Activated T-helper 2 cell treated with anti-CD3 and anti-CD28 coated beads, Interferon-gamma antibody, Interleukin-2, Interleukin-4, amounts not matched to agents 10 μg/mL and 5 μg/mL and 100 μg/mL, durations not matched to agents 14 hours and 24 hours and 36 hours (primary cell): ENCODE results near the gene DNAI1. TPM values are rescaled to one million over a fixed set of nuclear protein-coding genes. Genes with fewer than 3 reads are reported as not detected.

Source experiments
- DNase-seq: peaks from one replicate; pipeline ENCODE4 v3.0.0; 2021; ENCODE audit warnings: low spot score
- H3K27ac Mint-ChIP-seq: one replicate; pipeline ENCODE4 v1.8.0; 2021; ENCODE audit warnings: mixed read lengths
- H3K27me3 Mint-ChIP-seq: one replicate; pipeline ENCODE4 v1.8.0; 2021; ENCODE audit warnings: low read depth, mixed read lengths
- H3K36me3 Mint-ChIP-seq: one replicate; pipeline ENCODE4 v1.8.0; 2021; ENCODE audit warnings: low read depth, mixed read lengths
- H3K4me1 Mint-ChIP-seq: one replicate; pipeline ENCODE4 v1.8.0; 2021; ENCODE audit warnings: low read depth, mixed read lengths
- H3K4me3 Mint-ChIP-seq: one replicate; pipeline ENCODE4 v1.8.0; 2021; ENCODE audit warnings: low read depth, mild to moderate bottlenecking, moderate library complexity, mixed read lengths
- H3K9me3 Mint-ChIP-seq: one replicate; pipeline ENCODE4 v1.8.0; 2021; ENCODE audit warnings: mixed read lengths
- intact Hi-C: fragments of 100-400 bp; cut with micrococcal nuclease; formaldehyde crosslinking; loops from one replicate; pipeline ENCODE4 v1.15.1; 2023
- total RNA-seq: library from RNA; stranded (reverse); gene quantifications from 2 replicates; pipeline ENCODE4 v1.2.3, GENCODE V29; 2022

The DNAI1 gene
- total RNA-seq, 1 donor from 2014 or later = not detected

- Mint-ChIP-seq H3K36me3 (no peaks in the 10 kb centered on the region), H3K4me1 (no peaks in the 10 kb centered on the region), H3K9me3 (no peaks in the 10 kb centered on the region), H3K27me3 (peaks cover 9% of the 10 kb centered on the region), H3K27ac (no peak overlapping the region), H3K4me3 (no peak overlapping the region)
- intact Hi-C loops = no loop called here
- no peak for DNase-seq
Observed at GRCh38 chr9:34555002-34555348, 96.4 kb downstream of the DNAI1 start.

- Mint-ChIP-seq H3K4me1 (no peaks in the 10 kb centered on the region), H3K27ac (no peak overlapping the region), H3K9me3 (no peaks in the 10 kb centered on the region), H3K36me3 (no peaks in the 10 kb centered on the region), H3K27me3 (peaks cover 12% of the 10 kb centered on the region), H3K4me3 (no peak overlapping the region)
- DNase-seq = no peak
- intact Hi-C loops = no loop called here
Observed at GRCh38 chr9:34555500-34555899, 96.9 kb downstream of the DNAI1 start.

- Mint-ChIP-seq H3K4me1 (no peaks in the 10 kb centered on the region), H3K27me3 (peaks cover 13% of the 10 kb centered on the region), H3K9me3 (no peaks in the 10 kb centered on the region), H3K27ac (no peak overlapping the region), H3K36me3 (no peaks in the 10 kb centered on the region), H3K4me3 (no peak overlapping the region)
- intact Hi-C loops = no loop called here
- no peak for DNase-seq
Observed at GRCh38 chr9:34555936-34556525, 97.4 kb downstream of the DNAI1 start.

- Mint-ChIP-seq H3K27ac (no peak overlapping the region), H3K36me3 (no peaks in the 10 kb centered on the region), H3K4me3 (no peak overlapping the region), H3K4me1 (no peaks in the 10 kb centered on the region), H3K9me3 (no peaks in the 10 kb centered on the region), H3K27me3 (peaks cover 14% of the 10 kb centered on the region)
- DNase-seq = no peak
- intact Hi-C loops = no loop called here
Observed at GRCh38 chr9:34556949-34557348, 98.3 kb downstream of the DNAI1 start.

- Mint-ChIP-seq H3K4me3 (no peak overlapping the region), H3K27ac (no peak overlapping the region), H3K9me3 (no peaks in the 10 kb centered on the region), H3K36me3 (no peaks in the 10 kb centered on the region), H3K27me3 (peaks cover 14% of the 10 kb centered on the region), H3K4me1 (no peaks in the 10 kb centered on the region)
- DNase-seq = no peak
- intact Hi-C loops = no loop called here
Observed at GRCh38 chr9:34557426-34558321, 99.1 kb downstream of the DNAI1 start.

GRCh38 chr9:34558364-34558763, 99.8 kb downstream of the DNAI1 start:
- intact Hi-C loops = no loop called here

GRCh38 chr9:34558919-34559623, 100.5 kb downstream of the DNAI1 start:
- intact Hi-C loops = no loop called here
- Mint-ChIP-seq H3K27me3 (peaks cover 18% of the 10 kb centered on the region), H3K4me1 (no peaks in the 10 kb centered on the region), H3K4me3 (no peak overlapping the region), H3K27ac (no peak overlapping the region), H3K36me3 (no peaks in the 10 kb centered on the region), H3K9me3 (no peaks in the 10 kb centered on the region)
- DNase-seq = no peak

More at GRCh38 chr9:34558364-34558763, 99.8 kb downstream of the DNAI1 start:
- Mint-ChIP-seq H3K27me3 (peaks cover 14% of the 10 kb centered on the region), H3K27ac (no peak overlapping the region), H3K36me3 (no peaks in the 10 kb centered on the region), H3K4me3 (no peak overlapping the region), H3K4me1 (no peaks in the 10 kb centered on the region), H3K9me3 (no peaks in the 10 kb centered on the region)
- DNase-seq = no peak

GRCh38 chr9:34559624-34560455, 101.2 kb downstream of the DNAI1 start:
- H3K9me3 Mint-ChIP-seq = no peaks in the 10 kb centered on the region
- no peak overlapping the region for H3K4me3 Mint-ChIP-seq
- no peaks in the 10 kb centered on the region for H3K4me1 Mint-ChIP-seq
- no peak overlapping the region for H3K27ac Mint-ChIP-seq
- intact Hi-C loops = no loop called here
- no peaks in the 10 kb centered on the region for H3K36me3 Mint-ChIP-seq
- DNase-seq = no peak
- peaks cover 18% of the 10 kb centered on the region for H3K27me3 Mint-ChIP-seq

- H3K36me3 Mint-ChIP-seq = no peaks in the 10 kb centered on the region
- H3K27ac Mint-ChIP-seq = no peak overlapping the region
- H3K4me3 Mint-ChIP-seq = no peak overlapping the region
- no peaks in the 10 kb centered on the region for H3K4me1 Mint-ChIP-seq
- intact Hi-C loops = no loop called here
- H3K27me3 Mint-ChIP-seq = peaks cover 18% of the 10 kb centered on the region
- H3K9me3 Mint-ChIP-seq = no peaks in the 10 kb centered on the region
- DNase-seq = no peak
Observed at GRCh38 chr9:34560599-34561214, 102.1 kb downstream of the DNAI1 start.

GRCh38 chr9:34562135-34562745, 103.6 kb downstream of the DNAI1 start:
- intact Hi-C loops = no loop called here
- DNase-seq = no peak
- H3K27ac Mint-ChIP-seq = no peak overlapping the region
- no peaks in the 10 kb centered on the region for H3K36me3 Mint-ChIP-seq
- no peak overlapping the region for H3K4me3 Mint-ChIP-seq
- no peaks in the 10 kb centered on the region for H3K4me1 Mint-ChIP-seq
- H3K27me3 Mint-ChIP-seq = peaks cover 14% of the 10 kb centered on the region
- H3K9me3 Mint-ChIP-seq = no peaks in the 10 kb centered on the region

- intact Hi-C loops = no loop called here
- Mint-ChIP-seq H3K4me3 (no peak overlapping the region), H3K36me3 (no peaks in the 10 kb centered on the region), H3K9me3 (no peaks in the 10 kb centered on the region), H3K27me3 (peaks cover 13% of the 10 kb centered on the region), H3K27ac (no peak overlapping the region), H3K4me1 (no peaks in the 10 kb centered on the region)
- no peak for DNase-seq
Observed at GRCh38 chr9:34563262-34563661, 104.7 kb downstream of the DNAI1 start.

- no peaks in the 10 kb centered on the region for H3K4me1 Mint-ChIP-seq
- peaks cover 11% of the 10 kb centered on the region for H3K27me3 Mint-ChIP-seq
- H3K9me3 Mint-ChIP-seq = no peaks in the 10 kb centered on the region
- DNase-seq = no peak
- H3K4me3 Mint-ChIP-seq = no peak overlapping the region
- no peaks in the 10 kb centered on the region for H3K36me3 Mint-ChIP-seq
- H3K27ac Mint-ChIP-seq = no peak overlapping the region
- intact Hi-C loops = no loop called here
Observed at GRCh38 chr9:34564617-34565016, 106.0 kb downstream of the DNAI1 start.
